HL-60 (cell line): ENCODE measurements around the gene FRG2.

Experiments
- CTCF ChIP-seq: IDR thresholded peaks from one replicate; pipeline ENCODE4 v1.5.1; 2011; ENCODE audit warnings: low read length, control low read depth, inconsistent platforms; ENCODE audit not compliant: insufficient read depth
- GABPA ChIP-seq: IDR thresholded peaks from 2 replicates; pipeline ENCODE4 v1.6.1; 2012; ENCODE audit warnings: low read depth
- POLR2AphosphoS5 ChIP-seq: IDR thresholded peaks from 2 replicates; pipeline ENCODE4 v1.6.1; 2012; ENCODE audit warnings: low read depth
- REST ChIP-seq: IDR thresholded peaks from 2 replicates; pipeline ENCODE4 v1.6.1; 2012; ENCODE audit warnings: low read depth; ENCODE audit not compliant: insufficient replicate concordance
- SPI1 ChIP-seq: IDR thresholded peaks from 2 replicates; pipeline ENCODE4 v1.6.1; 2012; ENCODE audit warnings: low read depth, mild to moderate bottlenecking, borderline replicate concordance

- TF ChIP-seq CTCF (no peak), POLR2AphosphoS5 (no peak), GABPA (no peak), REST (no peak), SPI1 (no peak)
Measured at GRCh38 chr4:190016369-190017289, 10.4 kb downstream of the FRG2 start.
